HUES48 (cell line): ENCODE measurements around the gene MLYCD.

Experiments used
- H3K27ac ChIP-seq: one replicate; pipeline ENCODE4 v1.7.0; 2013; ENCODE audit warnings: low read depth, low read length, inconsistent platforms
- H3K27me3 ChIP-seq: 2 replicates; pipeline ENCODE4 v1.6.1; 2013; ENCODE audit warnings: mild to moderate bottlenecking, low read length; ENCODE audit not compliant: control insufficient read depth, insufficient read depth
- H3K36me3 ChIP-seq: 2 replicates; pipeline ENCODE4 v1.6.1; 2013; ENCODE audit warnings: low read length; ENCODE audit not compliant: control insufficient read depth, insufficient read depth
- H3K4me1 ChIP-seq: 2 replicates; pipeline ENCODE4 v1.6.1; 2013; ENCODE audit warnings: mild to moderate bottlenecking, low read length; ENCODE audit not compliant: control insufficient read depth, insufficient read depth
- H3K4me3 ChIP-seq: 2 replicates; pipeline ENCODE4 v1.5.1; 2013; ENCODE audit warnings: mild to moderate bottlenecking, low read depth, low read length
- H3K9ac ChIP-seq: 2 replicates; pipeline ENCODE4 v1.6.1; 2013; ENCODE audit warnings: mild to moderate bottlenecking, low read depth, low read length, moderate library complexity
- H3K9me3 ChIP-seq: 2 replicates; pipeline ENCODE4 v1.6.1; 2013; ENCODE audit warnings: low read length; ENCODE audit not compliant: control insufficient read depth, insufficient read depth

MLYCD gene

GRCh38 chr16:83958846-83959565, 60.1 kb downstream of the MLYCD start:
- Histone ChIP-seq H3K27me3 (no peaks in the 10 kb centered on the region), H3K9ac (no peak overlapping the region), H3K4me3 (no peak overlapping the region), H3K27ac (no peak overlapping the region), H3K4me1 (peaks cover 5% of the 10 kb centered on the region; the same call in 1 of the 2 replicates), H3K36me3 (no peaks in the 10 kb centered on the region), H3K9me3 (no peaks in the 10 kb centered on the region)

GRCh38 chr16:83959656-83960434, 60.9 kb downstream of the MLYCD start:
- no peak overlapping the region for H3K4me3 ChIP-seq
- no peaks in the 10 kb centered on the region for H3K36me3 ChIP-seq
- H3K9ac ChIP-seq, result no peak overlapping the region
- H3K27ac ChIP-seq, result no peak overlapping the region
- H3K4me1 ChIP-seq, result no peaks in the 10 kb centered on the region
- H3K27me3 ChIP-seq, result no peaks in the 10 kb centered on the region
- no peaks in the 10 kb centered on the region for H3K9me3 ChIP-seq

- Histone ChIP-seq H3K4me3 (no peak overlapping the region), H3K27ac (no peak overlapping the region), H3K9ac (no peak overlapping the region), H3K4me1 (no peaks in the 10 kb centered on the region), H3K36me3 (no peaks in the 10 kb centered on the region), H3K27me3 (no peaks in the 10 kb centered on the region), H3K9me3 (no peaks in the 10 kb centered on the region)
Measured at GRCh38 chr16:83960521-83961249, 61.8 kb downstream of the MLYCD start.

GRCh38 chr16:83961591-83961990, 62.7 kb downstream of the MLYCD start:
- Histone ChIP-seq H3K36me3 (no peaks in the 10 kb centered on the region), H3K27ac (no peak overlapping the region), H3K27me3 (no peaks in the 10 kb centered on the region), H3K9me3 (no peaks in the 10 kb centered on the region), H3K4me1 (no peaks in the 10 kb centered on the region), H3K9ac (no peak overlapping the region), H3K4me3 (no peak overlapping the region)

- Histone ChIP-seq H3K9me3 (no peaks in the 10 kb centered on the region), H3K4me1 (no peaks in the 10 kb centered on the region), H3K9ac (no peak overlapping the region), H3K36me3 (no peaks in the 10 kb centered on the region), H3K27me3 (no peaks in the 10 kb centered on the region), H3K27ac (no peak overlapping the region), H3K4me3 (no peak overlapping the region)
Measured at GRCh38 chr16:83963277-83964119, 64.6 kb downstream of the MLYCD start.

- no peak overlapping the region for H3K4me3 ChIP-seq
- H3K27me3 ChIP-seq, result peaks cover 10% of the 10 kb centered on the region
- H3K9ac ChIP-seq, result no peak overlapping the region
- no peak overlapping the region for H3K27ac ChIP-seq
- no peaks in the 10 kb centered on the region for H3K36me3 ChIP-seq
- no peaks in the 10 kb centered on the region for H3K9me3 ChIP-seq
- H3K4me1 ChIP-seq, result peaks cover 2% of the 10 kb centered on the region; the same call in 1 of the 2 replicates
Measured at GRCh38 chr16:83964684-83965443, 65.9 kb downstream of the MLYCD start.

- Histone ChIP-seq H3K9ac (no peak overlapping the region), H3K9me3 (no peaks in the 10 kb centered on the region), H3K27me3 (peaks cover 11% of the 10 kb centered on the region), H3K27ac (no peak overlapping the region), H3K4me1 (peaks cover 6% of the 10 kb centered on the region; the same call in 1 of the 2 replicates), H3K36me3 (no peaks in the 10 kb centered on the region), H3K4me3 (no peak overlapping the region)
Measured at GRCh38 chr16:83965444-83966152, 66.7 kb downstream of the MLYCD start.

GRCh38 chr16:83966153-83966696, 67.3 kb downstream of the MLYCD start:
- Histone ChIP-seq H3K9me3 (no peaks in the 10 kb centered on the region), H3K27ac (no peak overlapping the region), H3K4me3 (no peak overlapping the region), H3K36me3 (no peaks in the 10 kb centered on the region), H3K9ac (no peak overlapping the region), H3K27me3 (peaks cover 11% of the 10 kb centered on the region), H3K4me1 (peaks cover 6% of the 10 kb centered on the region; the same call in 1 of the 2 replicates)

GRCh38 chr16:83967091-83967490, 68.2 kb downstream of the MLYCD start:
- no peaks in the 10 kb centered on the region for H3K36me3 ChIP-seq
- H3K27me3 ChIP-seq, result peaks cover 11% of the 10 kb centered on the region
- peaks cover 6% of the 10 kb centered on the region; the same call in 1 of the 2 replicates for H3K4me1 ChIP-seq
- H3K27ac ChIP-seq, result no peak overlapping the region
- no peaks in the 10 kb centered on the region for H3K9me3 ChIP-seq
- no peak overlapping the region for H3K4me3 ChIP-seq
- H3K9ac ChIP-seq, result no peak overlapping the region
